ENCODE data around the gene DBNL. TPM values are rescaled to one million over a fixed set of nuclear protein-coding genes. Genes with fewer than 3 reads are reported as not detected.

Gene DBNL
- total RNA-seq, 3 donors from 2014 or later (not counting 1 experiment from before 2014, with no cell fraction given), result 123 to 129 (median 129) TPM

GRCh38 chr7:44076101-44076895 lies 31.8 kb downstream of the DBNL start:
- H3K4me3 Mint-ChIP-seq, result no peak overlapping the region
- no peaks in the 10 kb centered on the region for H3K9me3 Mint-ChIP-seq
- WGBS (ENCODE audit: insufficient coverage), result 98% methylated on average over 20 of the region's 20 CpGs
- peak overlapping the region; percentile 90 to 94 for H3K27ac Mint-ChIP-seq
- TF ChIP-seq CTCF (IDR thresholded peaks at IDR 0.05), result no peak
- H3K27me3 Mint-ChIP-seq (ENCODE audit: low read depth in 2 of 2), result no peaks in the 10 kb centered on the region
- Histone ChIP-seq H3K27me3 (ENCODE audit: control insufficient read depth, insufficient read depth, low read length) (no peaks in the 10 kb centered on the region), H3K27ac (ENCODE audit: low read length) (no peak overlapping the region), H3K36me3 (ENCODE audit: control insufficient read depth, insufficient read depth, low read length) (peaks cover 61% of the 10 kb centered on the region), H3K9me3 (ENCODE audit: control insufficient read depth, insufficient read depth, low read length) (no peaks in the 10 kb centered on the region), H3K4me3 (ENCODE audit: low read length) (no peak overlapping the region), H3K4me1 (ENCODE audit: control insufficient read depth, insufficient read depth, low read length) (peaks cover 67% of the 10 kb centered on the region)
- H3K4me1 Mint-ChIP-seq, result peaks cover 22 to 57% of the 10 kb centered on the region in 2 donors
- intact Hi-C loops (cut with micrococcal nuclease), result no loop called here
- DNase-seq, result no peak
- no peak for ATAC-seq
- H3K36me3 Mint-ChIP-seq, result peaks cover 9% of the 10 kb centered on the region

- Mint-ChIP-seq H3K4me1 (peaks cover 30 to 56% of the 10 kb centered on the region in 2 donors), H3K4me3 (no peak overlapping the region), H3K36me3 (peaks cover 9% of the 10 kb centered on the region), H3K27me3 (ENCODE audit: low read depth in 2 of 2) (no peaks in the 10 kb centered on the region), H3K27ac (peak overlapping the region; percentile 90 to 94), H3K9me3 (no peaks in the 10 kb centered on the region)
- ATAC-seq (no peak), DNase-seq (no peak)
- Histone ChIP-seq H3K4me3 (ENCODE audit: low read length) (no peak overlapping the region), H3K9me3 (ENCODE audit: control insufficient read depth, insufficient read depth, low read length) (no peaks in the 10 kb centered on the region), H3K27me3 (ENCODE audit: control insufficient read depth, insufficient read depth, low read length) (no peaks in the 10 kb centered on the region), H3K36me3 (ENCODE audit: control insufficient read depth, insufficient read depth, low read length) (peaks cover 61% of the 10 kb centered on the region), H3K4me1 (ENCODE audit: control insufficient read depth, insufficient read depth, low read length) (peaks cover 75% of the 10 kb centered on the region), H3K27ac (ENCODE audit: low read length) (no peak overlapping the region)
- intact Hi-C loops (cut with micrococcal nuclease), result no loop called here
- WGBS (ENCODE audit: insufficient coverage), result 94% methylated on average over 9 of the region's 9 CpGs
- no peak for TF ChIP-seq CTCF (IDR thresholded peaks at IDR 0.05)
Observed at GRCh38 chr7:44077061-44077460, 32.6 kb downstream of the DBNL start.

- H3K36me3 Mint-ChIP-seq, result peaks cover 9% of the 10 kb centered on the region
- Histone ChIP-seq H3K4me3 (ENCODE audit: low read length) (no peak overlapping the region), H3K27ac (ENCODE audit: low read length) (no peak overlapping the region), H3K27me3 (ENCODE audit: control insufficient read depth, insufficient read depth, low read length) (no peaks in the 10 kb centered on the region), H3K4me1 (ENCODE audit: control insufficient read depth, insufficient read depth, low read length) (peaks cover 69% of the 10 kb centered on the region), H3K36me3 (ENCODE audit: control insufficient read depth, insufficient read depth, low read length) (peaks cover 57% of the 10 kb centered on the region), H3K9me3 (ENCODE audit: control insufficient read depth, insufficient read depth, low read length) (no peaks in the 10 kb centered on the region)
- H3K4me3 Mint-ChIP-seq, result peak overlapping the region; percentile 32
- no peaks in the 10 kb centered on the region for H3K27me3 Mint-ChIP-seq (ENCODE audit: low read depth in 2 of 2)
- no peak for DNase-seq
- H3K27ac Mint-ChIP-seq, result peak overlapping the region; percentile 90 to 94
- TF ChIP-seq CTCF (IDR thresholded peaks at IDR 0.05), result no peak
- H3K4me1 Mint-ChIP-seq, result peaks cover 31 to 50% of the 10 kb centered on the region in 2 donors
- WGBS (ENCODE audit: insufficient coverage), result 53% methylated on average over 5 of the region's 5 CpGs
- no peak for ATAC-seq
- intact Hi-C loops (cut with micrococcal nuclease), result no loop called here
- H3K9me3 Mint-ChIP-seq, result no peaks in the 10 kb centered on the region
Observed at GRCh38 chr7:44077681-44078091, 33.2 kb downstream of the DBNL start.

Data from natural killer cell (primary cell).